Liver (tissue), 9 donors: ENCODE results near the gene CLIP4. TPM values are rescaled to one million over a fixed set of nuclear protein-coding genes. Genes with fewer than 3 reads are reported as not detected.

Experiments used
- DNase-seq: peaks from one replicate; pipeline ENCODE4 v3.0.0-alpha.2; 2017; ENCODE audit warnings: low spot score
- H3K27ac ChIP-seq, 2 donors: one replicate each; pipeline ENCODE4 v1.7.0; 2013; ENCODE audit warnings: inconsistent platforms in 2 of 2, low read length in 2 of 2, control low read depth in 1 of 2, low read depth in 1 of 2, mild to moderate bottlenecking in 1 of 2
- H3K27me3 ChIP-seq, 4 donors: one replicate each; pipeline versions ENCODE4 v1.6.1 to v1.7.0; 2013; ENCODE audit warnings: low read length in 3 of 4, inconsistent platforms in 1 of 4, mild to moderate bottlenecking in 1 of 4, moderate library complexity in 1 of 4; ENCODE audit not compliant: control insufficient read depth in 4 of 4, insufficient read depth in 4 of 4
- H3K36me3 ChIP-seq, 4 donors: one replicate each; pipeline versions ENCODE4 v1.6.1 to v1.7.0; 2013; ENCODE audit warnings: low read length in 3 of 4, mild to moderate bottlenecking in 3 of 4, low read depth in 1 of 4, moderate library complexity in 1 of 4; ENCODE audit not compliant: control insufficient read depth in 4 of 4, insufficient read depth in 3 of 4
- H3K4me1 ChIP-seq, 4 donors: one replicate each; pipeline versions ENCODE4 v1.6.1 to v1.7.0; 2013; ENCODE audit warnings: low read length in 3 of 4, mild to moderate bottlenecking in 3 of 4, moderate library complexity in 1 of 4; ENCODE audit not compliant: control insufficient read depth in 4 of 4, insufficient read depth in 4 of 4
- H3K4me3 ChIP-seq, 3 donors: one replicate each; pipeline versions ENCODE4 v1.6.1 to v1.7.0; 2013; ENCODE audit warnings: low read length in 3 of 3, control low read depth in 1 of 3, low read depth in 1 of 3, mild to moderate bottlenecking in 1 of 3
- H3K9ac ChIP-seq, 2 donors: one replicate each; pipeline ENCODE4 v1.7.0; 2013; ENCODE audit warnings: low read length in 2 of 2, mild to moderate bottlenecking in 2 of 2, moderate library complexity in 2 of 2, control low read depth in 1 of 2, low read depth in 1 of 2
- H3K9me3 ChIP-seq, 4 donors: one replicate each; pipeline versions ENCODE4 v1.6.1 to v1.7.0; 2013; ENCODE audit warnings: low read length in 3 of 4; ENCODE audit not compliant: control insufficient read depth in 4 of 4
- ATF3 ChIP-seq: IDR thresholded peaks from 2 replicates; pipeline ENCODE4 v1.6.1; 2016; ENCODE audit warnings: antibody characterized with exemption
- CTCF ChIP-seq: fragments of 150-350 bp; IDR thresholded peaks from 2 replicates; pipeline ENCODE4 v1.5.1; 2017; ENCODE audit warnings: improper control_type of control experiment, low read depth, low read length; ENCODE audit not compliant: missing input control
- EGR1 ChIP-seq, 2 donors: IDR thresholded peaks; 2 replicates each; pipeline ENCODE4 v1.6.1; 2016 to 2018; ENCODE audit warnings: antibody characterized with exemption in 2 of 2, low read depth in 2 of 2
- FOXA1 ChIP-seq: IDR thresholded peaks from 2 replicates; pipeline ENCODE4 v1.6.1; 2016; ENCODE audit warnings: antibody characterized with exemption
- FOXA2 ChIP-seq: IDR thresholded peaks from 2 replicates; pipeline ENCODE4 v1.6.1; 2016; ENCODE audit warnings: antibody characterized with exemption
- GABPA ChIP-seq, 2 donors: IDR thresholded peaks in 1 of 2; conservative IDR thresholded peaks in 1 of 2; 2 replicates each; pipeline ENCODE4 v1.6.1; 2016; ENCODE audit warnings: antibody characterized with exemption in 2 of 2, mild to moderate bottlenecking in 1 of 2, moderate library complexity in 1 of 2
- HNF4A ChIP-seq, 2 donors: conservative IDR thresholded peaks; 2 replicates each; pipeline ENCODE4 v1.6.1; 2016; ENCODE audit warnings: antibody characterized with exemption in 2 of 2, mild to moderate bottlenecking in 2 of 2
- HNF4G ChIP-seq: IDR thresholded peaks from 2 replicates; pipeline ENCODE4 v1.6.1; 2016; ENCODE audit warnings: antibody characterized with exemption
- JUND ChIP-seq, 2 donors: IDR thresholded peaks; 2 replicates each; pipeline ENCODE4 v1.6.1; 2016; ENCODE audit warnings: antibody characterized with exemption in 2 of 2
- MAX ChIP-seq: IDR thresholded peaks from 2 replicates; pipeline ENCODE4 v1.6.1; 2016; ENCODE audit warnings: antibody characterized with exemption
- NR2F2 ChIP-seq: IDR thresholded peaks from 2 replicates; pipeline ENCODE4 v1.6.1; 2016; ENCODE audit warnings: antibody characterized with exemption
- RAD21 ChIP-seq, 2 donors: IDR thresholded peaks; 2 replicates each; pipeline ENCODE4 v1.6.1; 2016; ENCODE audit warnings: antibody characterized with exemption in 2 of 2, mild to moderate bottlenecking in 2 of 2
- REST ChIP-seq: IDR thresholded peaks from 2 replicates; pipeline ENCODE4 v1.6.1; 2016; ENCODE audit warnings: antibody characterized with exemption, mild to moderate bottlenecking
- RXRA ChIP-seq, 2 donors: IDR thresholded peaks; 2 replicates each; pipeline ENCODE4 v1.6.1; 2017 to 2018; ENCODE audit warnings: antibody characterized with exemption in 2 of 2, mild to moderate bottlenecking in 1 of 2
- SP1 ChIP-seq: IDR thresholded peaks from 2 replicates; pipeline ENCODE4 v1.6.1; 2018; ENCODE audit warnings: antibody characterized with exemption, mild to moderate bottlenecking
- TAF1 ChIP-seq: conservative IDR thresholded peaks from 2 replicates; pipeline ENCODE4 v1.6.1; 2016; ENCODE audit warnings: antibody characterized with exemption, mild to moderate bottlenecking
- YY1 ChIP-seq: IDR thresholded peaks from 2 replicates; pipeline ENCODE4 v1.6.1; 2016; ENCODE audit warnings: antibody characterized with exemption, mild to moderate bottlenecking
- ZBTB33 ChIP-seq: IDR thresholded peaks from 2 replicates; pipeline ENCODE4 v1.6.1; 2016; ENCODE audit warnings: antibody characterized with exemption
- WGBS: extraction: QIAGEN DNeasy Blood & Tissue Kit; methylation state at CpG from one replicate; pipeline ENCODE4 v1.1.7; 2013; 5-methylcytosine and 5-hydroxymethylcytosine counted together
- polyA plus RNA-seq, 2 donors: library from polyadenylated mRNA; stranded (reverse) in 1 of 2; unstranded in 1 of 2; fragments of 200-250 nt in 1 of 2; fragments of >200 nt in 1 of 2; fragmentation: Nextera tagmentation in 1 of 2; extraction: Ambion mirVana in 1 of 2; gene quantifications; one replicate each; pipeline versions ENCODE4 v1.2.1 to v1.2.3, GENCODE V29; 2013 to 2015
- total RNA-seq, 2 donors: library from RNA; depleted of rRNA; stranded (reverse); fragments of >200 nt; gene quantifications; one replicate each; pipeline ENCODE4 v1.2.3, GENCODE V29; 2014
- donor health status: healthy.
- donor health status: healthy.
- donor health status: healthy.
- donor health status: healthy.
- donor health status: healthy.

Gene CLIP4
- total and polyA plus RNA-seq, 4 donors, result 1.3 to 6.7 (median 3.2) TPM

GRCh38 chr2:29074411-29074810, 40.8 kb upstream of the CLIP4 start, which contains the start of gene PCARE:
TSS of gene PCARE (minus strand) at chr2:29074523. CDS start at chr2:29074261, 262 bp downstream.
- WGBS, result 85% methylated on average over 8 of the region's 8 CpGs
- Histone ChIP-seq H3K9me3 (peaks cover 0 to 11% (median 4%) of the 10 kb centered on the region in 4 donors), H3K36me3 (no peaks in the 10 kb centered on the region), H3K4me3 (no peak within 1 kb of the TSS), H3K27ac (no peak within 1 kb of the TSS), H3K27me3 (no peaks in the 10 kb centered on the region), H3K9ac (no peak within 1 kb of the TSS), H3K4me1 (no peaks in the 10 kb centered on the region)
- no peak for DNase-seq
- no peak for TF ChIP-seq SP1
- no peak for TF ChIP-seq REST
- TF ChIP-seq FOXA1, result no peak
- no peak for TF ChIP-seq JUND (IDR thresholded peaks at IDR 0.05)
- no peak for TF ChIP-seq CTCF
- no peak for TF ChIP-seq MAX
- no peak for TF ChIP-seq GABPA (IDR thresholded peaks at IDR 0.05 in 1 of 2, conservative IDR thresholded peaks at IDR 0.05 in 1 of 2)
- no peak for TF ChIP-seq HNF4G
- TF ChIP-seq NR2F2, result no peak
- TF ChIP-seq TAF1, result no peak
- no peak for TF ChIP-seq ATF3
- TF ChIP-seq ZBTB33, result no peak
- TF ChIP-seq YY1, result no peak
- no peak for TF ChIP-seq HNF4A (conservative IDR thresholded peaks at IDR 0.05)
- no peak for TF ChIP-seq FOXA2
- no peak for TF ChIP-seq EGR1 (IDR thresholded peaks at IDR 0.05; ENCODE audit: low read depth in 2 of 2)
- no peak for TF ChIP-seq RAD21 (IDR thresholded peaks at IDR 0.05)
- no peak for TF ChIP-seq RXRA (IDR thresholded peaks at IDR 0.05)
